Fibroblast of skin of back (primary cell): Measurements from ENCODE around the gene ZMYM2. TPM values are rescaled to one million over a fixed set of nuclear protein-coding genes. Genes with fewer than 3 reads are reported as not detected.
A peak's percentile ranks its signal among the peaks of the same experiment; 100 is the strongest.
"Not testable (repeated sequence)": the region's sequence is repeated elsewhere in the genome, so short reads cannot be mapped to it uniquely, and the experiment has no call there.

Experiments used
- DNase-seq: peaks from one replicate; pipeline ENCODE4 v3.0.0-alpha.2; 2013
- polyA plus RNA-seq, 2 experiments: library from polyadenylated mRNA; unstranded; fragments of 120-200 nt; gene quantifications; one replicate each; pipeline ENCODE4 v1.2.1, GENCODE V29; 2013; ENCODE audit not compliant: insufficient read length in 2 of 2

The ZMYM2 gene
- 30.4 TPM for polyA plus RNA-seq (2013, experiment 1 of 2; ENCODE audit: insufficient read length)
- 39.0 TPM for polyA plus RNA-seq (2013, experiment 2 of 2; ENCODE audit: insufficient read length)

- peak; percentile 96 for DNase-seq
These were observed at the start of gene ZMYM2 for GRCh38 chr13:19958155-19959111. Gene ZMYM2 (plus strand): TSS chr13:19958727. CDS start chr13:19993073, 34,346 bp downstream.

GRCh38 chr13:19910336-19911072, 48.0 kb upstream of the ZMYM2 start:
- DNase-seq = peak; percentile 27

GRCh38 chr13:19927117-19927748, 31.3 kb upstream of the ZMYM2 start:
- peak; percentile 14 for DNase-seq

GRCh38 chr13:19940106-19940505, 18.4 kb upstream of the ZMYM2 start:
- DNase-seq = no peak

- DNase-seq = no peak
These were observed 8.2 kb upstream of the ZMYM2 start for GRCh38 chr13:19950374-19950773.

GRCh38 chr13:19952850-19953249, 5.7 kb upstream of the ZMYM2 start:
- DNase-seq = no peak

GRCh38 chr13:19955873-19956559, 2.5 kb upstream of the ZMYM2 start:
- DNase-seq = no peak

- DNase-seq = peak; percentile 72
These were observed 990 bp upstream of the ZMYM2 start for GRCh38 chr13:19957320-19958154.

GRCh38 chr13:19959141-19959830, 759 bp downstream of the ZMYM2 start:
- DNase-seq = peak; percentile 47

GRCh38 chr13:19959831-19960652, 1.5 kb downstream of the ZMYM2 start:
- peak; percentile 92 for DNase-seq

- DNase-seq = no peak
These were observed 2.1 kb downstream of the ZMYM2 start for GRCh38 chr13:19960653-19960976.

GRCh38 chr13:19961489-19961888, 3.0 kb downstream of the ZMYM2 start:
- DNase-seq = no peak

- no peak for DNase-seq
These were observed 3.4 kb downstream of the ZMYM2 start for GRCh38 chr13:19961924-19962323.

- no peak for DNase-seq
These were observed 4.4 kb downstream of the ZMYM2 start for GRCh38 chr13:19962894-19963293.

- DNase-seq = no peak
These were observed 9.1 kb downstream of the ZMYM2 start for GRCh38 chr13:19967621-19968020.

- DNase-seq = not testable (repeated sequence)
These were observed 16.0 kb downstream of the ZMYM2 start for GRCh38 chr13:19974498-19975009.

GRCh38 chr13:19978831-19979437, 20.4 kb downstream of the ZMYM2 start:
- no peak for DNase-seq

GRCh38 chr13:19981685-19982238, 23.2 kb downstream of the ZMYM2 start:
- no peak for DNase-seq
